ENCODE results near the gene CYP20A1. TPM values are rescaled to one million over a fixed set of nuclear protein-coding genes. Genes with fewer than 3 reads are reported as not detected.

The CYP20A1 gene
- total RNA-seq, 4 donors from 2014 or later, result 2.0 to 72.7 (median 37.5) TPM

- peaks cover under 1 to 2% of the 10 kb centered on the region in 2 donors for H3K4me1 ChIP-seq
- no peak overlapping the region for H3K27ac ChIP-seq
- DNase-seq, result no peak
- no peaks in the 10 kb centered on the region for H3K9me3 ChIP-seq
- TF ChIP-seq POLR2A (IDR thresholded peaks at IDR 0.05), result no peak
- no peak for TF ChIP-seq CTCF (IDR thresholded peaks at IDR 0.05)
- H3K27me3 ChIP-seq, result no peaks in the 10 kb centered on the region
- intact Hi-C loops (cut with DNase I; ENCODE audit: low total_unique reads), result no loop called here
- no peaks in the 10 kb centered on the region for H3K36me3 ChIP-seq
- H3K4me3 ChIP-seq, result no peak overlapping the region
Observed at GRCh38 chr2:203346612-203347011, 107.8 kb downstream of the CYP20A1 start.

- Histone ChIP-seq H3K4me3 (no peak overlapping the region), H3K4me1 (no peaks in the 10 kb centered on the region), H3K9me3 (no peaks in the 10 kb centered on the region), H3K27me3 (no peaks in the 10 kb centered on the region), H3K36me3 (no peaks in the 10 kb centered on the region), H3K27ac (no peak overlapping the region)
- no peak for DNase-seq
- TF ChIP-seq CTCF (IDR thresholded peaks at IDR 0.05) (no peak), POLR2A (IDR thresholded peaks at IDR 0.05) (no peak)
- intact Hi-C loops (cut with DNase I; ENCODE audit: low total_unique reads), result no loop called here
Observed at GRCh38 chr2:203347375-203347774, 108.6 kb downstream of the CYP20A1 start.

GRCh38 chr2:203352604-203353255 is 113.9 kb downstream of the CYP20A1 start:
- no peak overlapping the region for H3K27ac ChIP-seq
- no peaks in the 10 kb centered on the region for H3K27me3 ChIP-seq
- H3K36me3 ChIP-seq, result no peaks in the 10 kb centered on the region
- H3K4me1 ChIP-seq, result no peaks in the 10 kb centered on the region
- intact Hi-C loops (cut with DNase I; ENCODE audit: low total_unique reads), result no loop called here
- TF ChIP-seq POLR2A (IDR thresholded peaks at IDR 0.05), result no peak
- no peak for TF ChIP-seq CTCF (IDR thresholded peaks at IDR 0.05)
- H3K4me3 ChIP-seq, result no peak overlapping the region
- no peaks in the 10 kb centered on the region for H3K9me3 ChIP-seq
- no peak for DNase-seq

- no peak overlapping the region for H3K27ac ChIP-seq
- no peaks in the 10 kb centered on the region for H3K36me3 ChIP-seq
- no peak for TF ChIP-seq POLR2A (IDR thresholded peaks at IDR 0.05)
- no peak for TF ChIP-seq CTCF (IDR thresholded peaks at IDR 0.05)
- H3K4me1 ChIP-seq, result no peaks in the 10 kb centered on the region
- intact Hi-C loops (cut with DNase I; ENCODE audit: low total_unique reads), result no loop called here
- no peak for DNase-seq
- H3K9me3 ChIP-seq, result no peaks in the 10 kb centered on the region
- H3K4me3 ChIP-seq, result no peak overlapping the region
- H3K27me3 ChIP-seq, result no peaks in the 10 kb centered on the region
Observed at GRCh38 chr2:203354966-203355365, 116.1 kb downstream of the CYP20A1 start.

Small RNAs within 50 kb of the gene (small RNA-seq; reads per million reads assigned to genes)
- gene RN7SL670P, result not detected

Other genes starting within 250 kb of the CYP20A1 start
- gene NBEAL1, start 224.1 kb upstream of the CYP20A1 start, total RNA-seq, result 100 to 1,000 TPM in 1 of 4 donors, 10 to 100 TPM in 3; 23.1 to 106 (median 41.8) TPM
- gene ABI2, start 89.4 kb downstream of the CYP20A1 start, total RNA-seq, result 100 to 1,000 TPM in 1 of 4 donors, 10 to 100 TPM in 3; 29.4 to 102 (median 78.6) TPM

Measured in uterus (tissue), 4 donors.